HG02943 (cell line): ENCODE results near the gene ST6GALNAC3.
A peak's percentile ranks its signal among the peaks of the same experiment; 100 is the strongest.

Experiments used
- ATAC-seq: cut with Tn5 transposase; IDR thresholded peaks from one replicate; pipeline ENCODE4 v1.9.1; 2021; ENCODE audit warnings: mild to moderate bottlenecking, low read depth, moderate library complexity; ENCODE audit not compliant: unreplicated experiment

The ST6GALNAC3 gene

DNA sequence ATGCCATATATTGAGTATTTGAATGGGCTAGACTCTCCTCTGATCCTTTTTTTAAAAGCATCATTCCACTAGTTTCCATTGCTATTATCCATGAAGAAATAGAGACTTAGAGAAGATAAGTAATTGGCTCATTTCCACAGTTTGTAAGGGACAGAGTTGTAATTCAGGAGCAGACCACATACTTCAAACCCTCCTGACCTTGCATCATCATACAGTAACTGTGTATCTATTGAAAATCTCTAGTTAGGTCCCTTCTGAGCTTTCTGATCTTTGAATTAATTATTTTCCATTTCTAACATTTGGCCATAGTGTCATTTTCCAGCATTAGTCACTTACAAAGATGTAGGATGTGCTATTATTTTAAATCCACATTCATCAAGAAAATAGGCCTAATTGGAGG, 406.3 kb downstream of the ST6GALNAC3 start:
- ATAC-seq: no peak

- no peak for ATAC-seq
Measured at GRCh38 chr1:76481672-76482071, 407.1 kb downstream of the ST6GALNAC3 start.

- ATAC-seq: no peak
Measured at GRCh38 chr1:76482272-76482671, 407.7 kb downstream of the ST6GALNAC3 start.

DNA sequence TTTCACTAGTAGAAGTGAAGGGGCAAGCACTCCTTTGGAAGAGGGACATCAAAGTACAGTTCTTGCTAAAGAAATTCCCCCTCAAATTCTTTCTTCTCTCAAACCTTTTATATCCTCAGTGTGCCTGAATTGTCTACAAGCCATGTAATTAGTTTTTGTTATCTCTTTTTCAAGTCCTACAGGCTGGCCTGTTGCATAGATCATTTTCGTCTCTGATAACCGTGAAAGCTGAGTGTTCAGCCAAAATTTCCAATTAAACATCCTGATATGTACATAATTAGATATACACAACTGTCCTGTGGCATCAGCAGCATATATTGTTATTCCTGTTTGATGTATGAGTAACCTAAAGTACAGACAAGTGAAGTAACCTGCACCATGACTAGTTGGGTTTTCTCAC, 417.2 kb downstream of the ST6GALNAC3 start:
- no peak for ATAC-seq

DNA sequence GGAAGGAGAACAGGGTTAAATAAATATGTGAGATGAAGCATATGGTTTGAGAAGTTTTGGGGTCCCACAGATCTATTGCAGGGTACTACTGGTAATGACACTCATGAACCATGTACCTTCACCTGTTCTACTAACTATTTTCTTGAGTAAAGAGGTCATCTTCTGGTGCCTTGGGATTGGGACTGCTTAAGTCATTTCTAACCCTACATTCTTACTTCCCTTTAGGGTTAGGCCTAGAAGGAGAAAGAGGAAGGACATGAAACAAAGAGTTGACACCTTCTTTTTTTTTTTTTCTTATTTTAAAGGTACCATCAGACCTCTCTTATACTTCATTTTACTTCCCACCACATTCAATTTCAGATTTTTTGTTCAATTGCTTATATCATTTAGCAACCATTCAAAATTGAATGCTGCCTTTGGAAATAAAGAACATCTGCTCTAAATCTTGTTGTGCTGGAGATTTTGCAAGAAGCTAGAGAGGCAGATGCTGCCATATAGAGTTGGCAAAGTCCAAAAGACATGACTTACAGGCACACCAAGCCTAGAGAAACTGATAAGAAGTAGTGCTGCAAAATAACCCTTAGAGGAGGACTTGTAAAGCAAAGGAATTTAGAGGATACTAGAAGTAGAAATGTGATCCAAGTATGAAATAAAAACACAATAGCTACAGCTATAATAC, 418.3 kb downstream of the ST6GALNAC3 start:
- no peak for ATAC-seq

DNA sequence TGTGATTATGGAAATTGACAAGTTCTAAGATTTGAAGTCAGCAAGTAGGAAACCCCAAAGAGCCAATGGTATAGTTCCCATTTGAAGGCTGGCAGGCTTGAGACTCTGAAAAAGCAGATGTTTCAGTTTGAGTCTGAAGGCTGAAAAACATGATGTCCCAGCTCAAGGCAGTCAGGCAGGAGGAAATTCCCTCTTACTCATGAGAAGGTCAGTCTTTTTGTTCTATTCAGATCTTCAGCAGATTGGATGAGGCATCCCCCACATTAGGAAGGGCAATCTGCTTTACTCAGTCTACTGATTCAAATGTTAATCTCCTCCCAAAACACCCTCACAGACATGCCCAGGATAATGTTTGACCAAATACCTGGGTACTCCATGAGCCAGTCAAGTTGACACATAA, 420.3 kb downstream of the ST6GALNAC3 start:
- peak; percentile 71 for ATAC-seq

GRCh38 chr1:76496871-76497270, 422.3 kb downstream of the ST6GALNAC3 start:
- no peak for ATAC-seq

GRCh38 chr1:76500116-76500515, 425.6 kb downstream of the ST6GALNAC3 start:
- no peak for ATAC-seq

DNA sequence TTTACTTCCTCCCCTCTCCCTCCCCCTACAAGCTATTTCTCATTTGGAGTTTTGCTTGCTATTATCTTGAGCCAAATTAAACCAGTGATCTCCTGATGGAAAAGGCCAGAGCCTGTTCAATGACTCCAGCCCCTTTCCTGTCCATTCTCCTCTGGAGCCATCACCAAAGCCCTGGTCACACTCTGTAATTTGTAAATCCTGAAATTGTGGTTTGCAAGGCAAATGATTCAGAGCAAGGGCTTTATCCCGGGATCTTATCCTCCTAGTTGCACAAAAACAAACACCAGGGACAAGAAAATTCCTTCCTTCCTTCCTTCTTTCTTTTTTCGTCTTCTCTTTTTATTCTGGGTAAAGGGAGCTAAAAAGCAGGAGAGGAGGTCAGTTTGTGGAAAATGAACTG, 426.6 kb downstream of the ST6GALNAC3 start:
- no peak for ATAC-seq

- ATAC-seq: no peak
Measured at GRCh38 chr1:76501586-76502219, 427.2 kb downstream of the ST6GALNAC3 start.

- ATAC-seq: no peak
Measured at GRCh38 chr1:76503100-76503499, 428.6 kb downstream of the ST6GALNAC3 start.

DNA sequence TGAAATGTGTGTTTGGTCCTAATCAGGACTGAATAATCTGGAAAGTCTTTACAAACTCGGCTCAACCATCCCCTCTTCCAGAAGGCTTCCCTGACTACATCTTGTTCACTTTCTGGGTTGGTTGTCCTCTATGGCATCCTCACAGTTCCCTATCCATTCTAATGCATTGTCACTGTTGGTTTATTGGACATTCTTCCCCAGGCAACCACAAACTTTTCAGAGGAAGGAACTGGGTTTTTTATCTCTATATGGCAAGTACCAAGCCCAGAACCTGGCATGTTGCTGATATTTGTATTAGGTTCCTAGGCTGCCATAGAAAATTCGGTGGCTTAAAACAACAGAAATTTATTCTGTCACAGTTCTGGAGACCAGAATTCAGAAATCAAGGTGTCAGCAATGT, 429.2 kb downstream of the ST6GALNAC3 start:
- ATAC-seq: no peak

GRCh38 chr1:76507376-76507775, 432.8 kb downstream of the ST6GALNAC3 start:
- no peak for ATAC-seq

DNA sequence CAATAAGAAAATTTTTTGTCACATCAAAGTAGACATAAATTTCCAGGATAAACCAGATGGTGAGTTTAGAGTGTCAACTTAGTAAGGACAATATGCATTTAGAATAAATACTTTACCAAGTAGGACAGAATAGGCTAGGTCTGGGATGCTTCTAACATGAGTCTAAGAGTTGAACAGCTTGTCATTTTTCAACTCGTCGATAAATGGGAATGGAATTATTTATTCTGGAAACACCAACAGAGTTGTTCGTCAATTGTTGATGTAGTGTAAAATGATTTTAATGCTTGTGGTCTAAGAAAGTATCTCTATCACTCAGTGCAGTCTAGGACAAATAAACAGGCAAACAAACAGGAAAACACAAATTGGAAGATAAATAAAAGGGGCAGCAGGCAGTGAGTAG, 434.3 kb downstream of the ST6GALNAC3 start:
- ATAC-seq: no peak

GRCh38 chr1:76510672-76511557, 436.4 kb downstream of the ST6GALNAC3 start:
- no peak for ATAC-seq

DNA sequence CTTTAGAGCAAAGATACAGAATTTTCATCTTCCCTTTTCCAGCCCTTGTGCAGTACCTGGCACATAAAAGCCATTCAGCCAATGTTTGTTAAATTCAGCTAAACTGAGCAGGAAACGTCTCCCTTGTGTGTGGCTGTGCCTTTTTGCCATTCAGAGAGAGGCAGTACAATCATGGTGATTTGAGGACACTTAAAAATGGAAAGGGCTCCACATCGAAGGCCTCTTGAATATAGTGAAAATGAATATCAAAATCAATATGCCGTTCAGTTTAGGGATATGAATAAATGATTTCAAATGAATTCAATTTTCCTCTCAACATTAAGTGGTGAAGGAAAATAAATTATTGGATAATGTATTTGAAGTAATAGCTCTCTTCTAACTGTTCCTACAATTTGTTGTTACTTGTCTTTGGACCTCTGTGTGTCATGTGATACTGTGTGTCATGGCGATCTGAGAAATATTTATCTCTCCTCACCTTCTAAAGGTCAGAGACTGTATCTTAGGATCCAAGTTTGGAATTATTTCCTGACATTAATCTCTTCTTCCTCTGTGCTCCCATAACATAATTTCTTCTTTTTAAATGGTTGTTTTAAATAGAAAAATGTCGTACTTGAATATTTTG, 437.1 kb downstream of the ST6GALNAC3 start:
- no peak for ATAC-seq

- ATAC-seq: no peak
Measured at GRCh38 chr1:76530953-76531352, 456.4 kb downstream of the ST6GALNAC3 start.

- ATAC-seq: no peak
Measured at GRCh38 chr1:76541618-76542017, 467.1 kb downstream of the ST6GALNAC3 start.

GRCh38 chr1:76542359-76542758, 467.8 kb downstream of the ST6GALNAC3 start:
- no peak for ATAC-seq

GRCh38 chr1:76543495-76543894, 468.9 kb downstream of the ST6GALNAC3 start:
- no peak for ATAC-seq

- no peak for ATAC-seq
Measured at GRCh38 chr1:76546354-76546933, 471.9 kb downstream of the ST6GALNAC3 start.
